ENCODE data around the gene FAM171A2.

DNA sequence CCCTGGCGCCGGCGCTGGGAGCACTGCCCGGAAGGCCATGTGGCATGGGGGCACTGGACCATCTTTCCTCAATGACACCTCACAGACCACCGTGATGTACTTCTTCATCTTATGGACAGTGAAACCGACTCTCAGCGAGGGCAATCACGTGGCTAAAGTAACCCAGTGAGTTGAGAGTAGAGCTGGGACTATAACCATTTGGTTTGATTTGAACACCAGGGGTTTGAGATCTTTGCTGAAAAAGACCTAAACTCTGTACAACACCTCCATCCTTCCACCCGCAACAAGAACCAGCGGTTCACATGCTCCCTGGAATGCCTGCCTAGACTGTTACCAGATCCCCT is 22.5 kb upstream of the FAM171A2 start:
- no peak for TF ChIP-seq CTCF (IDR thresholded peaks at IDR 0.05)
- no peak for TF ChIP-seq POLR2A (IDR thresholded peaks at IDR 0.05)
- TF ChIP-seq POLR2AphosphoS5 (IDR thresholded peaks at IDR 0.05) = no peak
- no peak for TF ChIP-seq EP300 (IDR thresholded peaks at IDR 0.05)

Data from stomach (tissue), 4 donors.